ENCODE data around the gene STRIP1.

Gene STRIP1

DNA sequence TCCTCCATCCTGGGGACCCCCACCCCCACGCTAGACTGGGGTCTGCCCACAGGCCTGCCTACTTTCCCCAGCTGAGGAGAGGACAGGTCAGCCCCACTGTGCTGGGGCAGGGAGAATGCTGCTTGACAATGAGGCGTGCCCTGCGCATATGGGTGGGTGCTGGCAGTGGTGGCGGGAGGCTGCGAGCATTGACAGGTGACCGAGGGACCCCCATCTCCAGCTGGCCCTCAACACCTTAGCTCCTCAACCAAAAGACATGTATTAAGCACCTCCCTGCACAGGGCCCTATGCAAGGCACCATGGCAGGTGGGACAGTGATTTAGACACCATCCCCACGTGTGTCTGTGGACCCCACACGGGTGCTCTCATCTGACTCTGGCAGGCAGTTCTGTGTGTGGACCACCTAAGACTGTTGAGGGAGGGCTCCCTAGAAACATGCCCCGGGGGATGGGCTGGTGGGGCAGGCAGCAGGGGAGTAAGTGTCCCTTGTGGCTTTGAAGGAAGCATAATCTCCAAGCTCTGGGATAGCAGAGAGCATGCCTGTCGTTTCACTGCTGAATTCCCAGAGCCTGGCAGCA is 54.4 kb downstream of the STRIP1 start:
- in situ Hi-C loops (cut with MboI; ENCODE audit: low pct_unique_long_range_greater_than_20kb, low sequenced_read_pairs, unreplicated experiment): no loop called here
- no peak for DNase-seq (ENCODE audit: low spot score)
- TF ChIP-seq, protein P1, sequence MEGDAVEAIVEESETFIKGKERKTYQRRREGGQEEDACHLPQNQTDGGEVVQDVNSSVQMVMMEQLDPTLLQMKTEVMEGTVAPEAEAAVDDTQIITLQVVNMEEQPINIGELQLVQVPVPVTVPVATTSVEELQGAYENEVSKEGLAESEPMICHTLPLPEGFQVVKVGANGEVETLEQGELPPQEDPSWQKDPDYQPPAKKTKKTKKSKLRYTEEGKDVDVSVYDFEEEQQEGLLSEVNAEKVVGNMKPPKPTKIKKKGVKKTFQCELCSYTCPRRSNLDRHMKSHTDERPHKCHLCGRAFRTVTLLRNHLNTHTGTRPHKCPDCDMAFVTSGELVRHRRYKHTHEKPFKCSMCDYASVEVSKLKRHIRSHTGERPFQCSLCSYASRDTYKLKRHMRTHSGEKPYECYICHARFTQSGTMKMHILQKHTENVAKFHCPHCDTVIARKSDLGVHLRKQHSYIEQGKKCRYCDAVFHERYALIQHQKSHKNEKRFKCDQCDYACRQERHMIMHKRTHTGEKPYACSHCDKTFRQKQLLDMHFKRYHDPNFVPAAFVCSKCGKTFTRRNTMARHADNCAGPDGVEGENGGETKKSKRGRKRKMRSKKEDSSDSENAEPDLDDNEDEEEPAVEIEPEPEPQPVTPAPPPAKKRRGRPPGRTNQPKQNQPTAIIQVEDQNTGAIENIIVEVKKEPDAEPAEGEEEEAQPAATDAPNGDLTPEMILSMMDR (IDR thresholded peaks at IDR 0.05; ENCODE audit: extremely low read depth, insufficient read depth, missing control alignments): no peak

- TF ChIP-seq, protein P1 (IDR thresholded peaks at IDR 0.05; ENCODE audit: extremely low read depth, insufficient read depth, missing control alignments): no peak
- in situ Hi-C loops (cut with MboI; ENCODE audit: low pct_unique_long_range_greater_than_20kb, low sequenced_read_pairs, unreplicated experiment): no loop called here
- no peak for DNase-seq (ENCODE audit: low spot score)
These were observed 55.3 kb downstream of the STRIP1 start for GRCh38 chr1:110089561-110090275.

DNA sequence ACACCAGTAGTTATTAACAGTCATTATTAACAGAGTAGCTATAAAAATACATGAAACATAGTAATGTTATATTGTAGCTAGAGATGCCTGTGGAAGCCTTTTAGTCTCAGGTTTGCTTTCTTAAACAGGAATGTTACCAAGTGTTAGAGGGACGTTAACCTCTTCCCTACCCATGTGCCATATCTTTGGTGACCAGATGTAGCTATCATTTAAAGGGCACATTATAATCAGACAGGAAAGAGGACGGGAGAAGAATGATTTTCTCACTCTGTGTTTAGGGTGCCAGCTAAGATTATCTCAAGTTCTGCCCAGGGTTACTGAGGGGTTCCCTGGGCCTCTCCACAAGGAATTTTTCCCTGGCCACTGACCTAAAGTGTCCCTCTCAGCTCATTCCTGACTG is 57.0 kb downstream of the STRIP1 start:
- TF ChIP-seq, protein P1 (IDR thresholded peaks at IDR 0.05; ENCODE audit: extremely low read depth, insufficient read depth, missing control alignments): no peak
- no peak for DNase-seq (ENCODE audit: low spot score)
- in situ Hi-C loops (cut with MboI; ENCODE audit: low pct_unique_long_range_greater_than_20kb, low sequenced_read_pairs, unreplicated experiment): no loop called here

DNA sequence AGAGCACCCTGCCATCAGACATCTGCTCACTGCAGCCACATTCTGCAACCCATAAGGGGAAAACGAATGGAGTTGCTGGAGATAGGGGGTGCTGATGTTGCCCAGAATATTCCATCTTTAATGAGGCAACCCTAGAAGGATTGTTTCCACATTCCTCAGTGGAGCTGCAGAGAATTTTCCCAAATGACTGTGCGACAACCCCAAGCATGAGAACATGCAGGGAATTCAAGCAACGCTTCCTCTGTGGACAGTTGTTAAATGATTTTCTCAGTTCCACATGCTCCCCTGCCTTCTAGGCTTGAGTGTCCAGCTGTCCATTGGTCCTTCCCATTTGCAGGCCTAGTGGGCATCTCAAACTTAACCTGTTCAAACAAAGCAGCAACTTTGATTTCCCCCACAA is 57.4 kb downstream of the STRIP1 start:
- TF ChIP-seq, protein P1 (IDR thresholded peaks at IDR 0.05; ENCODE audit: extremely low read depth, insufficient read depth, missing control alignments): no peak
- in situ Hi-C loops (cut with MboI; ENCODE audit: low pct_unique_long_range_greater_than_20kb, low sequenced_read_pairs, unreplicated experiment): no loop called here
- DNase-seq (ENCODE audit: low spot score): no peak

GRCh38 chr1:110092991-110093390 is 58.6 kb downstream of the STRIP1 start:
- TF ChIP-seq, protein P1 (IDR thresholded peaks at IDR 0.05; ENCODE audit: extremely low read depth, insufficient read depth, missing control alignments): no peak
- in situ Hi-C loops (cut with MboI; ENCODE audit: low pct_unique_long_range_greater_than_20kb, low sequenced_read_pairs, unreplicated experiment): no loop called here
- no peak for DNase-seq (ENCODE audit: low spot score)

GRCh38 chr1:110094931-110095654 is 60.7 kb downstream of the STRIP1 start:
- TF ChIP-seq, protein P1 (IDR thresholded peaks at IDR 0.05; ENCODE audit: extremely low read depth, insufficient read depth, missing control alignments): no peak
- DNase-seq (ENCODE audit: low spot score): no peak
- in situ Hi-C loops (cut with MboI; ENCODE audit: low pct_unique_long_range_greater_than_20kb, low sequenced_read_pairs, unreplicated experiment): no loop called here

Measured in GM13977 (cell line).